ENCODE measurements around the gene SLC6A19.

GRCh38 chr5:1220831-1221230 is 19.4 kb downstream of the SLC6A19 start:
- TF ChIP-seq CTCF (IDR thresholded peaks at IDR 0.05; ENCODE audit: poor library complexity) (no peak), EZH2 (IDR thresholded peaks at IDR 0.05; ENCODE audit: borderline replicate concordance) (no peak), EZH2phosphoT487 (IDR thresholded peaks at IDR 0.05; ENCODE audit: low read depth, severe bottlenecking, unreplicated experiment) (no peak)
